Activated CD8-positive, alpha-beta T cell treated with anti-CD3 and anti-CD28 coated beads, Interleukin-2, amount 10 ng/mL, durations not matched to agents 7 days and 5 days (primary cell): ENCODE data around the gene BMP4. TPM values are rescaled to one million over a fixed set of nuclear protein-coding genes. Genes with fewer than 3 reads are reported as not detected.
"Not testable (repeated sequence)": the region's sequence is repeated elsewhere in the genome, so short reads cannot be mapped to it uniquely, and the experiment has no call there.

Experiments
- ATAC-seq: fragments of 150-1000 bp; cut with Tn5 transposase; one replicate; pipeline ENCODE4 v1.10.0; 2021; ENCODE audit warnings: moderate library complexity
- CTCF ChIA-PET: fragments of 350-600 bp; sonication (Branson Sonifier 250); formaldehyde crosslinking; loops from one replicate; lab custom pipeline; 2021; ENCODE audit warnings: antibody characterized with exemption; lab: Charles Lee
- POLR2A ChIA-PET: fragments of 350-600 bp; sonication (Branson Sonifier 250); formaldehyde crosslinking; loops from one replicate; lab custom pipeline; 2021; ENCODE audit warnings: antibody characterized with exemption; lab: Charles Lee
- DNase-seq: peaks from one replicate; pipeline ENCODE4 v3.0.0-alpha.2; 2020
- H3K27ac Mint-ChIP-seq: one replicate; pipeline ENCODE4 v1.8.0; 2021; ENCODE audit warnings: mild to moderate bottlenecking, mixed read lengths
- H3K27me3 Mint-ChIP-seq: one replicate; pipeline ENCODE4 v1.8.0; 2021; ENCODE audit warnings: low read depth, mixed read lengths
- H3K36me3 Mint-ChIP-seq: one replicate; pipeline ENCODE4 v1.8.0; 2021; ENCODE audit warnings: low read depth, mixed read lengths
- H3K4me1 Mint-ChIP-seq: one replicate; pipeline ENCODE4 v1.8.0; 2021; ENCODE audit warnings: low read depth, mixed read lengths
- H3K4me3 Mint-ChIP-seq: one replicate; pipeline ENCODE4 v1.8.0; 2021; ENCODE audit warnings: mild to moderate bottlenecking, mixed read lengths
- H3K9me3 Mint-ChIP-seq: one replicate; pipeline ENCODE4 v1.8.0; 2022; ENCODE audit warnings: mixed read lengths; ENCODE audit not compliant: insufficient read depth
- total RNA-seq, 2 experiments: library from RNA; stranded (reverse); gene quantifications; one replicate each; pipeline ENCODE4 v1.2.3, GENCODE V29; 2021

BMP4 gene
- not detected for total RNA-seq

GRCh38 chr14:53956427-53957201, at the start of gene BMP4:
TSS of gene BMP4 (minus strand) at chr14:53956825. CDS start at chr14:53952222, 4,603 bp downstream.
- no peaks in the 10 kb centered on the region for H3K36me3 Mint-ChIP-seq
- H3K27me3 Mint-ChIP-seq = peaks cover 63% of the 10 kb centered on the region
- H3K4me1 Mint-ChIP-seq = peaks cover 36% of the 10 kb centered on the region
- peak within 1 kb of the TSS; percentile 40 for H3K4me3 Mint-ChIP-seq
- H3K9me3 Mint-ChIP-seq = no peaks in the 10 kb centered on the region
- CTCF ChIA-PET = interaction anchor here (1.6 kb wide), 1 partner anchor 32 kb away, joined by 3 read pairs; no protein-coding TSS in a partner anchor
- POLR2A ChIA-PET = no interaction called here
- DNase-seq (peak; percentile 42), ATAC-seq (peak; percentile 52)
- H3K27ac Mint-ChIP-seq = no peak within 1 kb of the TSS

DNA sequence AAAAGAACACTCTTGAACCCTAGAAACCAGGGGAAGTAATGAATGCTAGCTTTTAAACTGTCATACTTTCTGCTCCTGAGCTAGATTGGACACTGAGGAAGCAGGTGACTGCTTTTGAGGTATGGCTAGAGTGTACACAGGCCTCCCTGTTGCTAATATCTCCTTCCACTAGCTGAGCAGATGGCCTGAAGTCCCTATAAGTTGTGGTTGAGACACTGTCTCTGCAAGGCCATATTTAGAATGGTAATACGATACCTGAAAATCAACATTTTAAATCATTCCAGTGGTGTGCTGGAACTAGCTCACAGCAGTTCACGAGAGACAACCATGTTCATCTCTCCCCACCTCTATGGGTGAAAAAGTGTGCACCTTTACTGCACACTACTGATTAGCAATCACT, 46.4 kb upstream of the BMP4 start:
- DNase-seq (no peak), ATAC-seq (no peak)
- ChIA-PET POLR2A (interaction anchor here (0.7 kb wide), 1 partner anchor 158 kb away, joined by 3 read pairs; no protein-coding TSS in a partner anchor), CTCF (no interaction called here)
- no peaks in the 10 kb centered on the region for H3K4me1 Mint-ChIP-seq
- H3K27me3 Mint-ChIP-seq = no peaks in the 10 kb centered on the region
- H3K9me3 Mint-ChIP-seq = no peaks in the 10 kb centered on the region
- no peak overlapping the region for H3K27ac Mint-ChIP-seq
- H3K4me3 Mint-ChIP-seq = no peak overlapping the region
- no peaks in the 10 kb centered on the region for H3K36me3 Mint-ChIP-seq

DNA sequence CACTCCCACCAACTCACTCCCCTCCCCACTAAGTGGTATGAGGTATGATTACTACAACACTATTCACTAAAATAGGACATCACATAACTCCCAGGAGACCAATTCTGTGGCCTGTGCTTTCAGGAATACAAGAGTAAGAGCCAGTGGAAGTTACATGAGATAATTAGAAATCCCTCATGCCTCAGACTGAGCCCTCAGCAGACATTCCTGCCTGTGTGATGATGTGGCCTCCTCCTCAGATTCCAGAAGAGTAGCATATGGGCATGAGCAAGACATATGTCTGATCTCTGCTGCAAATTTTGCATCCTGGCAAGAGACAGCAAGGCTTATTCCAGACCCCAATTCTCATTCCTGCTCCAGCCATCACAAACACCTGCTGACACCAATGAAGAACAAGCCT, 46.0 kb upstream of the BMP4 start:
- ChIA-PET POLR2A (no interaction called here), CTCF (no interaction called here)
- ATAC-seq (no peak), DNase-seq (no peak)
- Mint-ChIP-seq H3K4me1 (no peaks in the 10 kb centered on the region), H3K36me3 (no peaks in the 10 kb centered on the region), H3K9me3 (no peaks in the 10 kb centered on the region), H3K4me3 (no peak overlapping the region), H3K27me3 (no peaks in the 10 kb centered on the region), H3K27ac (no peak overlapping the region)

- POLR2A ChIA-PET = no interaction called here
- ATAC-seq = no peak
Measured at GRCh38 chr14:54001189-54001878, 44.7 kb upstream of the BMP4 start.

DNA sequence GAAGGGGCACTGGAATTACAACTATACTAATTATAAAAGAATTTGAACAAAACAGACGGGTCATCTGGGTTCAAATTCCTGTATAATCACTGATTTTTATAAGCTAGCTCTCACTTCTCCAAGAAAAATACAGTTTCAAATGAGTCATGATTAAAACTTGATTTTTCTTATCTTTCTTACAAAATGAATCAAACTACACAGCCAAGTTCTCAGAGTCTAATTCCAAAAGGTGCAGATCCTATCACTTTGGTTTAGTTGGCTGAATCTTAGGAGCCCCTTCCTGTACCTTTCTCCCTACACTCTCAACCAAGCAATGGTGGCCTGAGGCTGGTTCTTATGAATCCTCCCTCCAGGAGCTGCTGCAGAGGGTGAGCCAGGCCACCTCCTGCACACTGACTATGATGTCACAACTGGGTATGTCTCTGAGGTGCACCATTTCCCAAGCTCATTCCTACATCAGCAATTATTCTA, 43.8 kb upstream of the BMP4 start:
- CTCF ChIA-PET = interaction anchor here (0.6 kb wide), 1 partner anchor 168 kb away, joined by 3 read pairs; no protein-coding TSS in a partner anchor
- Mint-ChIP-seq H3K9me3 (no peaks in the 10 kb centered on the region), H3K36me3 (no peaks in the 10 kb centered on the region), H3K27me3 (no peaks in the 10 kb centered on the region), H3K4me1 (no peaks in the 10 kb centered on the region), H3K4me3 (no peak overlapping the region), H3K27ac (no peak overlapping the region)
- POLR2A ChIA-PET = no interaction called here
- ATAC-seq (no peak), DNase-seq (no peak)

More at GRCh38 chr14:54001189-54001878, 44.7 kb upstream of the BMP4 start:
- CTCF ChIA-PET = interaction anchor here (0.6 kb wide), 1 partner anchor 22 kb away, joined by 3 read pairs; no protein-coding TSS in a partner anchor
- Mint-ChIP-seq H3K36me3 (no peaks in the 10 kb centered on the region), H3K4me1 (no peaks in the 10 kb centered on the region), H3K9me3 (no peaks in the 10 kb centered on the region), H3K4me3 (no peak overlapping the region), H3K27ac (no peak overlapping the region), H3K27me3 (no peaks in the 10 kb centered on the region)
- no peak for DNase-seq

DNA sequence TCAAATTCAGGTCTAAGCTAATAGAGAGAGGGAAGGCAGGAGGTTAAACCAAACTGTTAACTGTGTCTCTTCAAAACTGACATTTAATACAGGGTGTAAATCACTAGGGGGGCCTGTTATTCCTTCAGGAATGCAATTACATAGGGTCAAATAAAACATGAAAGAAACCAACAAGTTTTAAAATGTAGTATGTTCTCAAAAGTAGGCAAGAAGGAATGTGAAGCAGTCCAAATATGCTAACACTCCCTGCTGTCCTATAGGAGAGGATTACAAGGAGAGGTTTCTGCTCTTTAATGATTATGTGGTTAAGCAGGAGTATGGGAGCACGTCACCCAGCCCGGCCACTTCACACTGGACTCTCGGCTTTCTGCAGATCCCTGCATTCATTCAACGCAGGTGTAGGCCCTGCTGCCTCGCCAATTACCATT, 42.5 kb upstream of the BMP4 start:
- ATAC-seq = no peak
- no peaks in the 10 kb centered on the region for H3K4me1 Mint-ChIP-seq
- no peak overlapping the region for H3K27ac Mint-ChIP-seq
- no peak overlapping the region for H3K4me3 Mint-ChIP-seq
- H3K36me3 Mint-ChIP-seq = no peaks in the 10 kb centered on the region
- no peaks in the 10 kb centered on the region for H3K9me3 Mint-ChIP-seq
- ChIA-PET POLR2A (no interaction called here), CTCF (no interaction called here)
- no peak for DNase-seq
- no peaks in the 10 kb centered on the region for H3K27me3 Mint-ChIP-seq

GRCh38 chr14:53996041-53996440, 39.4 kb upstream of the BMP4 start:
- H3K4me3 Mint-ChIP-seq = no peak overlapping the region
- no peaks in the 10 kb centered on the region for H3K27me3 Mint-ChIP-seq
- DNase-seq = no peak
- no peak overlapping the region for H3K27ac Mint-ChIP-seq
- H3K9me3 Mint-ChIP-seq = no peaks in the 10 kb centered on the region
- H3K36me3 Mint-ChIP-seq = no peaks in the 10 kb centered on the region
- no peak for ATAC-seq
- H3K4me1 Mint-ChIP-seq = no peaks in the 10 kb centered on the region
- ChIA-PET CTCF (no interaction called here), POLR2A (no interaction called here)

- Mint-ChIP-seq H3K27me3 (no peaks in the 10 kb centered on the region), H3K36me3 (no peaks in the 10 kb centered on the region), H3K9me3 (no peaks in the 10 kb centered on the region), H3K27ac (no peak overlapping the region), H3K4me3 (no peak overlapping the region), H3K4me1 (no peaks in the 10 kb centered on the region)
- ChIA-PET POLR2A (no interaction called here), CTCF (no interaction called here)
- DNase-seq (no peak), ATAC-seq (no peak)
Measured at GRCh38 chr14:53993920-53994607, 37.4 kb upstream of the BMP4 start.

GRCh38 chr14:53990978-53991377, 34.4 kb upstream of the BMP4 start:
- no peak for ATAC-seq
- ChIA-PET CTCF (no interaction called here), POLR2A (no interaction called here)
- Mint-ChIP-seq H3K27ac (no peak overlapping the region), H3K36me3 (no peaks in the 10 kb centered on the region), H3K27me3 (no peaks in the 10 kb centered on the region), H3K4me1 (no peaks in the 10 kb centered on the region), H3K4me3 (no peak overlapping the region), H3K9me3 (no peaks in the 10 kb centered on the region)
- no peak for DNase-seq

DNA sequence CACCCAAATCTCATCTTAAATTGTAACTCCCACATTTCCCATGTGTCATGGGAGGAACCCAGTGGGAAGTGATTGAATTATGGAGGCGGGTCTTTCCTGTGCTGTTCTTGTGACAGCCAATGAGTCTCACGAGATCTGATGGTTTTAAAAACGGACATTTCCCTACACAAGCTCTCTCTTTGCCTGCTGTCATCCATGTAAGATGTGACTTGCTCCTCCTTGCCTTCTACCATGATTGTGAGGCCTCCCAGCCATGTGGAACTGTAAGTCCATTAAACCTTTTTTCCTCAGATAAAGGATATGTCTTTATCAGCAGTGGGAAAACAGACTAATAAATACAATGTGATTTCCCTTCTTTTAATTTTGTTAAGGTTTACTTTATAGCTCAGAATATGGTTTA, 30.1 kb upstream of the BMP4 start:
- POLR2A ChIA-PET, H3K36me3 Mint-ChIP-seq, ATAC-seq, H3K9me3 Mint-ChIP-seq, H3K4me1 Mint-ChIP-seq, CTCF ChIA-PET, H3K4me3 Mint-ChIP-seq, DNase-seq, H3K27ac Mint-ChIP-seq, H3K27me3 Mint-ChIP-seq: not testable (repeated sequence)

DNA sequence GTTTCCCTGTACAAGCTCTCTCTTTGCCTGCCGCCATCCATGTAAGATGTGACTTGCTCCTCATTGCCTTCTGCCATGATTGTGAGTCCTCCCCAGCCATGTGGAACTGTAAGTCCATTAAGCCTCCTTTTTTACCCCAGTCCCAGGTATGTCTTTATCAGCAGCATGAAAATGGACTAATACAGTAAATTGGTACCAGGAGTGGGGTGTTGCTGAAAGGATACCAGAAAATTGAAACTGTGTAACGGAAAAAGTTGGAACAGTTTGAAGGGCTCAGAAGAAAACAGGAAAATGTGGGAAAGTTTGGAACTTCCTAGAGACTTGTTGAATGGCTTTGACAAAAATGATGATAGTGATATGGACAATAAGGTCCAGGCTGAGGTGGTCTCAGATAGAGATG, 28.3 kb upstream of the BMP4 start:
- ATAC-seq, H3K4me3 Mint-ChIP-seq: not testable (repeated sequence)

GRCh38 chr14:53983112-53983511, 26.5 kb upstream of the BMP4 start:
- no peaks in the 10 kb centered on the region for H3K4me1 Mint-ChIP-seq
- POLR2A ChIA-PET = no interaction called here
- DNase-seq (no peak), ATAC-seq (no peak)
- no peak overlapping the region for H3K27ac Mint-ChIP-seq
- no peaks in the 10 kb centered on the region for H3K36me3 Mint-ChIP-seq
- peaks cover 8% of the 10 kb centered on the region for H3K9me3 Mint-ChIP-seq
- peaks cover 5% of the 10 kb centered on the region for H3K27me3 Mint-ChIP-seq
- CTCF ChIA-PET = no interaction called here
- no peak overlapping the region for H3K4me3 Mint-ChIP-seq

More for the DNA sequence above, 28.3 kb upstream of the BMP4 start:
- H3K9me3 Mint-ChIP-seq, H3K27me3 Mint-ChIP-seq, H3K36me3 Mint-ChIP-seq, H3K4me1 Mint-ChIP-seq, H3K27ac Mint-ChIP-seq, POLR2A ChIA-PET, DNase-seq, CTCF ChIA-PET: not testable (repeated sequence)
